Endothelial cell of umbilical vein (primary cell): ENCODE data around the gene PLXDC1. TPM values are rescaled to one million over a fixed set of nuclear protein-coding genes. Genes with fewer than 3 reads are reported as not detected.

Source experiments
- BruUV-seq: library from RNA; stranded (reverse); fragments of 400-500 nt; replicated peaks from 2 replicates; lab custom pipeline; 2021; lab: Mats Ljungman, UMichigan
- CTCF ChIA-PET: fragments of 300-600, 350-600 bp; sonication (Branson Sonifier 250); formaldehyde crosslinking; loops from one replicate; lab custom pipeline; 2021; ENCODE audit warnings: antibody characterized with exemption, inconsistent platforms; lab: Charles Lee
- POLR2A ChIA-PET: fragments of 300-600, 350-600 bp; sonication (Branson Sonifier 250); formaldehyde crosslinking; loops from one replicate; lab custom pipeline; 2021; ENCODE audit warnings: antibody characterized with exemption, inconsistent platforms; lab: Charles Lee
- DNase-seq: peaks from one replicate; pipeline ENCODE4 v3.0.0-alpha.2; 2011; ENCODE audit warnings: low read depth, low spot score
- FAIRE-seq: peaks from 2 replicates; lab custom pipeline; 2011; peaks lifted over from hg19 to GRCh38; lab: Jason Lieb, UNC
- H2AFZ ChIP-seq: 2 replicates; pipeline ENCODE4 v1.6.0; 2012; ENCODE audit warnings: low read depth, low read length, control low read depth, inconsistent platforms
- H3K27ac ChIP-seq: 2 replicates; pipeline ENCODE4 v1.5.1; 2011; ENCODE audit warnings: low read depth, mild to moderate bottlenecking, control low read depth, low read length, moderate library complexity; ENCODE audit not compliant: insufficient read depth
- H3K27me3 ChIP-seq, 2 experiments: 2 replicates each; pipeline versions ENCODE4 v1.6.0 to v1.6.1; 2011; ENCODE audit warnings: low read length in 2 of 2, mixed read lengths in 1 of 2; ENCODE audit not compliant: control insufficient read depth in 2 of 2, insufficient read depth in 2 of 2
- H3K36me3 ChIP-seq, 2 experiments: 2 replicates in 1 of 2; 3 replicates in 1 of 2; pipeline ENCODE4 v1.5.1; 2011; ENCODE audit warnings: low read length in 2 of 2, mild to moderate bottlenecking in 1 of 2, moderate library complexity in 1 of 2; ENCODE audit not compliant: control insufficient read depth in 2 of 2, insufficient read depth in 2 of 2; ENCODE audit errors: extremely low read depth in 1 of 2
- H3K4me1 ChIP-seq: 3 replicates; pipeline ENCODE4 v1.5.1; 2011; ENCODE audit warnings: mild to moderate bottlenecking, low read length; ENCODE audit not compliant: control insufficient read depth, insufficient read depth; ENCODE audit errors: extremely low read depth
- H3K4me2 ChIP-seq: 2 replicates; pipeline ENCODE4 v1.6.1; 2011; ENCODE audit warnings: low read length, control low read depth, mixed read lengths; ENCODE audit not compliant: insufficient read depth
- H3K4me3 ChIP-seq, 3 experiments: fragments of 200-600 bp in 1 of 3; sonication (generic), shearing (Covaris generic) in 1 of 3; replicated peaks in 1 of 3; 2 replicates each; pipeline ENCODE4 v1.5.1; 2011 to 2016; ENCODE audit warnings: control low read depth in 3 of 3, low read length in 3 of 3, mild to moderate bottlenecking in 2 of 3, inconsistent platforms in 1 of 3, low read depth in 1 of 3, moderate library complexity in 1 of 3; ENCODE audit not compliant: insufficient read depth in 1 of 3
- H3K79me2 ChIP-seq: 2 replicates; pipeline ENCODE4 v1.6.0; 2012; ENCODE audit warnings: low read length, inconsistent platforms; ENCODE audit not compliant: control insufficient read depth, insufficient read depth
- H3K9ac ChIP-seq: replicated peaks from 2 replicates; pipeline ENCODE3; 2011; ENCODE audit warnings: low read length, control low read depth; ENCODE audit not compliant: insufficient read depth; ENCODE audit errors: extremely low read depth
- H3K9me1 ChIP-seq: replicated peaks from 3 replicates; pipeline ENCODE4 v1.6.0; 2011; ENCODE audit warnings: mild to moderate bottlenecking, low read length; ENCODE audit not compliant: control insufficient read depth, insufficient read depth; ENCODE audit errors: extremely low read depth
- H3K9me3 ChIP-seq: replicated peaks from 2 replicates; pipeline ENCODE4 v1.5.1; 2012; ENCODE audit warnings: low read length, inconsistent platforms; ENCODE audit not compliant: control insufficient read depth, insufficient read depth
- H4K20me1 ChIP-seq: replicated peaks from 2 replicates; pipeline ENCODE3; 2011; ENCODE audit warnings: mild to moderate bottlenecking, low read length; ENCODE audit not compliant: control insufficient read depth, insufficient read depth; ENCODE audit errors: extremely low read depth
- EZH2 ChIP-seq: IDR thresholded peaks from 2 replicates; pipeline ENCODE4 v1.6.1; 2012; ENCODE audit warnings: borderline replicate concordance, low read depth, mild to moderate bottlenecking, moderate library complexity, low read length, inconsistent platforms; ENCODE audit not compliant: severe bottlenecking
- FOS ChIP-seq: IDR thresholded peaks from 2 replicates; pipeline ENCODE4 v1.6.1; 2011; ENCODE audit warnings: mild to moderate bottlenecking, low read length, moderate library complexity, borderline replicate concordance; ENCODE audit not compliant: insufficient read depth
- GATA2 ChIP-seq: IDR thresholded peaks from 2 replicates; pipeline ENCODE4 v1.7.0; 2011; ENCODE audit warnings: low read depth, mild to moderate bottlenecking, moderate library complexity, mixed read lengths, low read length; ENCODE audit not compliant: insufficient read length, insufficient read depth
- JUN ChIP-seq: IDR thresholded peaks from 2 replicates; pipeline ENCODE4 v1.6.1; 2011; ENCODE audit warnings: borderline replicate concordance, low read depth; ENCODE audit not compliant: insufficient read length, insufficient read depth
- MYC ChIP-seq: IDR thresholded peaks from one replicate; pipeline ENCODE4 v1.6.1; 2011; ENCODE audit warnings: mild to moderate bottlenecking, low read depth, low read length
- POLR2A ChIP-seq: IDR thresholded peaks from 2 replicates; pipeline ENCODE4 v1.6.1; 2012; ENCODE audit warnings: low read depth, mild to moderate bottlenecking, control low read depth, low read length
- POLR2AphosphoS5 ChIP-seq: IDR thresholded peaks from 2 replicates; pipeline ENCODE4 v1.6.1; 2012; ENCODE audit warnings: low read depth, mild to moderate bottlenecking, control low read depth, low read length, moderate library complexity; ENCODE audit not compliant: insufficient read depth
- dilution Hi-C: fragments of 300-500 bp; cut with MboI; formaldehyde crosslinking; loops from one replicate; pipeline ENCODE4 v1.15.0; 2019; ENCODE audit warnings: low sequenced_read_pairs; ENCODE audit not compliant: extremely low pct_ligation_motif_present
- intact Hi-C: fragments of 100-400 bp; cut with micrococcal nuclease; formaldehyde crosslinking; loops from one replicate; pipeline ENCODE4 v1.10.0; 2022
- polyA plus RNA-seq, 4 experiments: library from polyadenylated mRNA; depleted of rRNA in 3 of 4; stranded (reverse) in 3 of 4; unstranded in 1 of 4; fragments of >200 nt; gene quantifications; 2 replicates each; pipeline versions ENCODE4 v1.2.1 to v1.2.3, GENCODE V29; 2011 to 2012; ENCODE audit warnings: missing spikeins in 1 of 4
- total RNA-seq: library from RNA; stranded (reverse); gene quantifications from 2 replicates; pipeline ENCODE4 v1.2.3, GENCODE V29; 2021
- TF ChIP-seq, protein P1 (sequence below): IDR thresholded peaks from 2 replicates; pipeline ENCODE4 v1.6.1; 2011; ENCODE audit not compliant: insufficient read depth, insufficient read length
- TF ChIP-seq, protein P2 (sequence below), 2 donors: IDR thresholded peaks; 1 replicate in 1 of 2; 2 replicates in 1 of 2; pipeline ENCODE4 v1.5.1; 2011; ENCODE audit warnings: low read length in 2 of 2, mild to moderate bottlenecking in 2 of 2, moderate library complexity in 2 of 2, control low read depth in 1 of 2, inconsistent platforms in 1 of 2, low read depth in 1 of 2; ENCODE audit not compliant: insufficient read depth in 1 of 2; ENCODE audit errors: extremely low read depth in 1 of 2

The PLXDC1 gene
- total and polyA plus RNA-seq, 2 donors (not counting 3 experiments of a cell fraction or from before 2014, with no cell fraction given): 0.03 TPM; not detected in 1

DNA sequence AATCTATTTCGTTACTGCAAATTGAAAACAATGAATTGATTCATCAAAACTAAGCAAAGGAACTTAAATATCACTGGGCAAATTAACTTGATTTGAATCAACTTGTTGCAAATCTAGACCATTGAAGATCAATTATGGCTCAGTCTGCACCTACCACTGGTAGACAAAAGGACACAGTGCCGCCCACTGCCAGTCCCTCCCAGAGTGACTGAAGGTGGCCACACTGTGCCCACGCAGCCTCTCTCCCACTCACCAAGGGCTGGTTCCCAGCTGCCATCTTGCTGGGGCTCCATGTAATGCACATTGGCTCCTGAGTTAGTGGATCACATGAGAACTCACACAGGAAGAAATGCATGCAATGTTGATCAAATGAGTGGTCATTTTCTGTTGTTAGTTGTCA, 78.1 kb downstream of the PLXDC1 start:
- no peak overlapping the region for H3K27ac ChIP-seq
- H3K79me2 ChIP-seq: no peaks in the 10 kb centered on the region
- DNase-seq: no peak
- dilution Hi-C loops (no loop called here), intact Hi-C loops (no loop called here)
- no peak overlapping the region for H3K4me3 ChIP-seq
- H3K36me3 ChIP-seq: no peaks in the 10 kb centered on the region
- CTCF ChIA-PET: no interaction called here
- no peaks in the 10 kb centered on the region for H4K20me1 ChIP-seq
- no peaks in the 10 kb centered on the region for H3K9me3 ChIP-seq
- H3K27me3 ChIP-seq: peaks cover 6 to 11% of the 10 kb centered on the region in 2 experiments
- no peak overlapping the region for H3K9ac ChIP-seq
- POLR2A ChIA-PET: no interaction called here
- H3K4me2 ChIP-seq: no peak overlapping the region
- FAIRE-seq: no peak
- no peaks in the 10 kb centered on the region for H3K9me1 ChIP-seq
- no peak overlapping the region for H2AFZ ChIP-seq
- TF ChIP-seq FOS (no peak), POLR2AphosphoS5 (no peak), GATA2 (no peak), JUN (no peak), POLR2A (no peak), MYC (no peak), EZH2 (no peak)
- TF ChIP-seq, protein P1, sequence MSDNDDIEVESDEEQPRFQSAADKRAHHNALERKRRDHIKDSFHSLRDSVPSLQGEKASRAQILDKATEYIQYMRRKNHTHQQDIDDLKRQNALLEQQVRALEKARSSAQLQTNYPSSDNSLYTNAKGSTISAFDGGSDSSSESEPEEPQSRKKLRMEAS: no peak
- TF ChIP-seq, protein P2, sequence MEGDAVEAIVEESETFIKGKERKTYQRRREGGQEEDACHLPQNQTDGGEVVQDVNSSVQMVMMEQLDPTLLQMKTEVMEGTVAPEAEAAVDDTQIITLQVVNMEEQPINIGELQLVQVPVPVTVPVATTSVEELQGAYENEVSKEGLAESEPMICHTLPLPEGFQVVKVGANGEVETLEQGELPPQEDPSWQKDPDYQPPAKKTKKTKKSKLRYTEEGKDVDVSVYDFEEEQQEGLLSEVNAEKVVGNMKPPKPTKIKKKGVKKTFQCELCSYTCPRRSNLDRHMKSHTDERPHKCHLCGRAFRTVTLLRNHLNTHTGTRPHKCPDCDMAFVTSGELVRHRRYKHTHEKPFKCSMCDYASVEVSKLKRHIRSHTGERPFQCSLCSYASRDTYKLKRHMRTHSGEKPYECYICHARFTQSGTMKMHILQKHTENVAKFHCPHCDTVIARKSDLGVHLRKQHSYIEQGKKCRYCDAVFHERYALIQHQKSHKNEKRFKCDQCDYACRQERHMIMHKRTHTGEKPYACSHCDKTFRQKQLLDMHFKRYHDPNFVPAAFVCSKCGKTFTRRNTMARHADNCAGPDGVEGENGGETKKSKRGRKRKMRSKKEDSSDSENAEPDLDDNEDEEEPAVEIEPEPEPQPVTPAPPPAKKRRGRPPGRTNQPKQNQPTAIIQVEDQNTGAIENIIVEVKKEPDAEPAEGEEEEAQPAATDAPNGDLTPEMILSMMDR (IDR thresholded peaks at IDR 0.05; ENCODE audit: extremely low read depth in 1 of 2, insufficient read depth in 1 of 2, low read depth in 1 of 2, low read length in 2 of 2): no peak
- H3K4me1 ChIP-seq: no peaks in the 10 kb centered on the region
- BruUV-seq: no TSS peak
